Kidney tubule cell (primary cell): Measurements from ENCODE around the gene TRPV2.
A peak's percentile ranks its signal among the peaks of the same experiment; 100 is the strongest.

Experiments
- DNase-seq: peaks from one replicate; pipeline ENCODE4 v3.0.0-alpha.2; 2018; ENCODE audit warnings: low spot score

The TRPV2 gene

DNA sequence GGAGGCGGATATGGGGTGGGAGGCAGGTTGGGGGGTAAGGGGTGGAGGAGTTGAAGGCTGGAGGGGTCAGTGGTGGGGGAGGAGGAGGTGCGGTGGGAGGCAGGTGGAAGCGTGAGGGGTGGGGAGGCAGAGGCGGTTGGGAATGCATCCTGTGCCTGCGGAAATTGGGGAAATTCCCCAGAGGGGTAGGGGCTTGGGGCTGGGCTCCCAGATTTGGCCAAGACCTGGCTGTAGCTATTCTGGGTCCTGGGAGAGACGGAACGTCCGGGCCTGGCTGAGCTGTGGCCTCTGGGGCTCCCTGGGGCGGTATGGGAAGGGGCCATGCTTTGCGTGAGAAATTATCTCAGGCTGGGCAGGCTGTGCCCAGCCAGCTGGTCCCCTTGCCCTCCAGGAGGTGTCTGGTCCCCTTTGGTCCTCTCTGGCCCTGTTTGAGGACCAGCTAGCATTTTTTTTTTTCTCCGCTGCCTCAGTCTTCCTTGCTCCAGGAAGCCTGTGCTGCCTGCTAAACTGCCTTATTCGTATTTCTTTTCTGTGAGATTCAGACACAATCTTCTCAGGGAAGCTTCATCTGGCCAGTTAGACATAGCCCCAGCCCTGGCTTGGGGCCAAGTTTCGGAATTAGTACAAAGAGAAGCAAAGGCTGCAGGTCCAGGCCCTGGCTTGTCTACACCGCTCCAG, 7.3 kb upstream of the TRPV2 start:
- peak; percentile 44 for DNase-seq

DNA sequence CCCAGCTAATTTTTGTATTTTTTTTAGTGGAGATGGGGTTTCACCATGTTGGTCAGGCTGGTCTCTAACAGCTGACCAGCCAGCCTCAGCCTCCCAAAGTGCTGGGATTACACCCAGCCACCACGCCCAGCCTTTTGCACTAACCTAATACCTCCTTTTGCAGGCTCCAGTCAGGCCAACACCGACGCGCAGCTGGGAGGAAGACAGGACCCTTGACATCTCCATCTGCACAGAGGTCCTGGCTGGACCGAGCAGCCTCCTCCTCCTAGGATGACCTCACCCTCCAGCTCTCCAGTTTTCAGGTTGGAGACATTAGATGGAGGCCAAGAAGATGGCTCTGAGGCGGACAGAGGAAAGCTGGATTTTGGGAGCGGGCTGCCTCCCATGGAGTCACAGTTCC, 2.0 kb downstream of the TRPV2 start:
- DNase-seq: no peak

DNA sequence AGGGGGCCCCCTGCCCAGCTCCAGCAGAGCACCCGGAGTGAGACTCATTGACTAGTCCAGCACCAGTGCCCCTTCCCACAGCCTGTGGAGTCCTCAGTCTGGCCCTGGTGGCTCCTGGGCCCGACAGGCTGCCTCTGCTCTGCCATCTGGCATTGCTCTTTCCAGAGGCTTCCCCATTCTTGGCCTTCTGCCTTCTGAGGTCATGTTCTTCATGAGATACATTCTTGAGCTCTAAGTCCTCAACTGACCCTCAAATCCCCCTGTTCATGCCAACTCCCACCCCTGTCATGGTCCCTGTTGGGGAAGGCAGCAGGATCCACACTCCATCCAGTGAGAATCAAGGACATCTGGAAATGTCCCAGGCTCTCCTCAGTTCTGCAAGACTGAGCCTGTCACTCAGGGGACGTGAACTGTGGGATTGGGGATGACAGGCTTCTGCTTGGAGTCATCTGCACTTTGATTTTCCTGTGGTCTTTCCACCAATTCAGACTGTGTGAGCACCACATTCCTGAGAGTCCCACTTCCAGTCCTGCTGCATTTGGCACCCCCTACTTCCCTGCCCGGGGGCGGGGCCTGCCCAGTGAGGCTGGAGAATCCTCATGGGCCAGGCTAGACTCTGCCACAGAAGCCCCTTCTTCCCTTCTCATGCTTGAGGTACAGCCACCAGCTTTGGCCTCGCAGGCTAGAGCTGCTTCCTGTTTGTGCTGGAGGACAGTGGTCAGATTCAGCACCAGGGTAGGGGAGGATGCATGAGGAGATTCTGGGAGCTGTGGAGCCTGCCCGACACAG, 2.7 kb downstream of the TRPV2 start:
- DNase-seq: peak; percentile 88

DNA sequence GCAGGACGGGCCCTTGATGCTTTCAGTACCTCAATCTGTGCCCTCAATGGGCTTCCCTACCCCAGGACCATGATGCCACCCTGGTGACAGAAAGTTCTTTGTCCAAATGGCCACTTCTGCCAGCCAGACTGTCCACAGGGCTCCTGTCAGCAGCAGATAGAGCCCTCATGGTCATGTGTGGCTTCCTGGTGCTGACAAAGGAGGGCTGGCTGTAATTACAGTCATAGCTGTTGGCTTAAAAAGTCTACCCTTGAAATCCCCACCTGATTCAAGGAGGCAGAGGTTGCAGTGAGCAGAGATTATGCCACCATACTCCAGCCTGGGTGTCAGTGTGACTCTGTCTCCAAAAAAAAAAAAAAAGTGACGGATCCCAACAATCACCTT, 3.3 kb downstream of the TRPV2 start:
- peak; percentile 28 for DNase-seq

DNA sequence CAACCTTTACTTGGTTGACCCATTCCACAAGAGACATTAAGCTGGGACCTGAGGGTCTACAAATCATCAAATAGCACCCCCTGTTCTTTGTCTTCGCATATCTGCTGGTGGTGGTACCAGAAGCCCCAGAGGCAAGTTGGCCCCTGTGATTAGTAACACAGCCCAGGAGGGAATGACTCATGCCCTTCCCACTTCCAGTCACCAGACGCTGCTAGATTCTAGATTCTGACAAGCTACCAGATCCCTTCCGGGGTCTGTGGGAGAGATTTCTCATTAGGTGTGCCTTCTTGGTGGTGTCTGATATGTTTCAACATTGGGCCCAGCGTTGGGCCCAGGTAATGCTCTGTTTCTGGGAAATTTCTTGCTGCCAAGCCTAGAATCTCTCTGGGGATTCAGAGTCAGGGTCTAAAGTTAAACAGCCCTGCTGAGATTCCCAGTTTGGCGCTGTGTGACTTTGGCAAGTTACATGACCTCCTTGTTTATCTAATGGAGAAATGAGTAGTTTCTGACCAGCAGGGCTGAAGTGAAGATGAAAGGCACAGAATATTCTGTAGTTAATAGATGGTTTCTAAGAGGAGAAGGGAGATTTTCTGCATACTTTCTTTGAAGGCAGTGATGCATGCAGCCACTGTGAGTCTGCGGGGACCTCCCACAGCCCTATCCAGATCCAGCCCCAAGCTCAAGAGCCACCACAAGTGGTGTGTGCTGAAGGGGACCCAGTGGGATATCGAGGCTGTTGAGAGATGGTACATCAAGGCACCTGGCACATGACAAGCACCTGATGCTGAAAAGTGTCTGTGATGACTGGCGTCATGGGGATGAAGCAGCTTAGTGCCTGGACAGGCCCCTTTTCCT, 3.9 kb downstream of the TRPV2 start:
- peak; percentile 88 for DNase-seq

DNA sequence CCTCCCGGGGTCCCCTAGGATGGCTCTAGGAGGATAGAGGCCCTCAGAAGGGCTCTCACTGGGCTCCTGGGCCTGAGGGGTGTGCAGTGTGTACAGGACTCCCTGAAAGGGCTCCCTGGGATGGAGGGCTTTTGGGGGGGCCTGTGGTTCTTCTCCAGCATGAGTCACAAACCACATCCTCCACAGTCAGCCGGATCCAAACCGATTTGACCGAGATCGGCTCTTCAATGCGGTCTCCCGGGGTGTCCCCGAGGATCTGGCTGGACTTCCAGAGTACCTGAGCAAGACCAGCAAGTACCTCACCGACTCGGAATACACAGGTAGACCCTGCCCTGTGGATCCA, 4.5 kb downstream of the TRPV2 start:
- DNase-seq: peak; percentile 70

DNA sequence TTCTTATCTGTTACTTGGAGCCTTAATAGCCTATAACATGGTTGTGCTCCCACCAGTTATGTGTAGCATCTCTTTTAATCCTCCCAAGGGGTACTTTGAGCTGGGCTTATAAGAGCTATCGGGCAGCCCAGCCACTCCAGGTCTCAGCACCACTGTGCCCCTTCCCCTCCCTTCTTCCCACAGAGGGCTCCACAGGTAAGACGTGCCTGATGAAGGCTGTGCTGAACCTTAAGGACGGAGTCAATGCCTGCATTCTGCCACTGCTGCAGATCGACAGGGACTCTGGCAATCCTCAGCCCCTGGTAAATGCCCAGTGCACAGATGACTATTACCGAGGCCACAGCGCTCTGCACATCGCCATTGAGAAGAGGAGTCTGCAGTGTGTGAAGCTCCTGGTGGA, 7.0 kb downstream of the TRPV2 start:
- no peak for DNase-seq

DNA sequence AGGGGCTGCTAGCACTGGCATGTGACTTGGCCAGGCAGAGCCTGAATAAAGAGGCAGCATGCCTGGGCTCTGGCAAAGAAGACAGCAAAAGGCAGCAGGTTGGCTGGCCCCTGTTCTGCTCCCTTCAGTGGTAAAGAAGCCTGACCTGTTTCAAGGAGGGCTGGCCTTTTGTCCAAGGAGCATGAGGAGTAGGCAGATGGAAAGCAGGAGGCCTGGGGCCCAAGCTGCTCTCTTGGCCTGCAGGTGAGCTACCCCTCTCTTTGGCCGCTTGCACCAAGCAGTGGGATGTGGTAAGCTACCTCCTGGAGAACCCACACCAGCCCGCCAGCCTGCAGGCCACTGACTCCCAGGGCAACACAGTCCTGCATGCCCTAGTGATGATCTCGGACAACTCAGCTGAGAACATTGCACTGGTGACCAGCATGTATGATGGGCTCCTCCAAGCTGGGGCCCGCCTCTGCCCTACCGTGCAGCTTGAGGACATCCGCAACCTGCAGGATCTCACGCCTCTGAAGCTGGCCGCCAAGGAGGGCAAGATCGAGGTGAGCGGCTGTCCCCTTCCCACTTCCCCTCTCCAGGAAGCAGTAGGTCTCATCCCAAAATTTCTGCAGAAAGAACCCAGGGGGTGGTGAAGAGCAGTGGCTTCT, 8.0 kb downstream of the TRPV2 start:
- DNase-seq: no peak

DNA sequence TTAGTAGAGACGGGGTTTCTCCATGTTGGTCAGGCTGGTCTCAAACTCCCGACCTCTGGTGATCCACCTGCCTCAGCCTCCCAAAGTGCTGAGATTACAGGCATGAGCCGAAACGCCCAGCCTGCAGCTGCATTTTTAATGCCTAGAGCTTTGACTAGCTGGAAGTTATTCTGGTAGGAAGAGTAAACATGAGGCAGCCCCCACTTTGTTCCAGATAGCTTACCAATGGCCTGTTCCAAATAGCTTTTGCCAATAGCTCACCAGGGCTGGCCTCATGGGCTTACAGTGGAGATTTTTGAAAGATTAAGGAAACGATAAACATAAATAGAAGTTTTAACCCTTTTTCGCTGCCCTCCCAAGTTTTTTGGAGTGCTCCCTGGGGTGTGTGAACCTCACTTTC, 9.8 kb downstream of the TRPV2 start:
- DNase-seq: no peak

DNA sequence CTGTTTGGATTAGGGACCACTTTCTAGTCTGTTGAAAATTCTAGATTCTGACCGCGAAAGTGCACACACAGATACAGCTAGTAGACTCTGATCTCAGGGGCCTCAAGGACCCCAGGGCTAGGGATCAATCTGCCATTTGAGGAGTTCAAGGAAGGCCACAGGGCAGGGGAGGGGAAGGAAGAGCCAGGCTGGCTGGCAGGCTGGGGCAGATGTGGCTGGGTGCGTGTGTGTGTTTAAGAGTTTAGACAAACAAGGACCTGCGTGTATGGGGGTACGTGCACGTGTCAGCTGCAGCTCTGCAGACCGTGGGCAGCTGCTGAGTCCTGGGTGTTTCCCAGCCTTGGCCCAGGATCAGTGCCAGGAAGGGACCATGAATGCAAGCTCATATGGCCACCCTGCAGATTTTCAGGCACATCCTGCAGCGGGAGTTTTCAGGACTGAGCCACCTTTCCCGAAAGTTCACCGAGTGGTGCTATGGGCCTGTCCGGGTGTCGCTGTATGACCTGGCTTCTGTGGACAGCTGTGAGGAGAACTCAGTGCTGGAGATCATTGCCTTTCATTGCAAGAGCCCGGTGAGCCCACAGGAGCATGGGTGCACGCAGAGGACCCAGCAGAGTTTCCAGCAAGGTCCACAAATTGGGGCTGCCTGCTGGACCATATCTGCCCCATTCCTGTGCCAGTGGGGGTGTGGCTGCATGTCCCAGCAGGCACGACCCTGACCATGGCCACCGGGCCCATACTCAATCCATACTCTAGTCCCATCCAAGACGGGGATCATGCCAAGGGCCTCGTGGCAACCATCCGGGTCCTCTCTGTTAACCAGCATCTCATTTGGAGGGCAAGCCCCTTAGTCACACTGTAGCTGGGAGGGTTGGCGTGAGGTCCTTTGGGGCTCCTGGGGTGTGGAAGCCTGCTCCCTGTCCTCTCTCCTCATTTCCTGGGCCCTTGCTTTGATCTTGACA, 10.6 kb downstream of the TRPV2 start:
- no peak for DNase-seq

DNA sequence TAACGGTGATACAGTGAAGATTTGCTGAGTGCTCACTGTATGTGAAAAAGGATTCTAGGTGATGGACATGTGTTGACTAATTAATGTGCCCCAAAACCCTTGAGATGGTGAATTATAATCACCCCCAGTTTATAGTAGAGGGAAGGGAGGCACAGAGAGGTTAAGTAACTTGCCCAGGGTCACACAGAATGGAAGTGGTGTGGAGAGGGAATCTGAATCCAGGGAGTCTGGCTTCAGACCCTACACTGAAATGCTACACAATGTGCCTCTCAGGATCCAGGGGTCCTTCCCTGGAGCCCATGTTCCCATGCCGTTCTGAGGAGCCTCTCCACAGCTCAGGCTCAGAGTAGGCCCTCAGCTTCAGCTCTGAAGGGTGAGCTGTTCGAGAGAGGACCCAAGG, 11.6 kb downstream of the TRPV2 start:
- DNase-seq: no peak

DNA sequence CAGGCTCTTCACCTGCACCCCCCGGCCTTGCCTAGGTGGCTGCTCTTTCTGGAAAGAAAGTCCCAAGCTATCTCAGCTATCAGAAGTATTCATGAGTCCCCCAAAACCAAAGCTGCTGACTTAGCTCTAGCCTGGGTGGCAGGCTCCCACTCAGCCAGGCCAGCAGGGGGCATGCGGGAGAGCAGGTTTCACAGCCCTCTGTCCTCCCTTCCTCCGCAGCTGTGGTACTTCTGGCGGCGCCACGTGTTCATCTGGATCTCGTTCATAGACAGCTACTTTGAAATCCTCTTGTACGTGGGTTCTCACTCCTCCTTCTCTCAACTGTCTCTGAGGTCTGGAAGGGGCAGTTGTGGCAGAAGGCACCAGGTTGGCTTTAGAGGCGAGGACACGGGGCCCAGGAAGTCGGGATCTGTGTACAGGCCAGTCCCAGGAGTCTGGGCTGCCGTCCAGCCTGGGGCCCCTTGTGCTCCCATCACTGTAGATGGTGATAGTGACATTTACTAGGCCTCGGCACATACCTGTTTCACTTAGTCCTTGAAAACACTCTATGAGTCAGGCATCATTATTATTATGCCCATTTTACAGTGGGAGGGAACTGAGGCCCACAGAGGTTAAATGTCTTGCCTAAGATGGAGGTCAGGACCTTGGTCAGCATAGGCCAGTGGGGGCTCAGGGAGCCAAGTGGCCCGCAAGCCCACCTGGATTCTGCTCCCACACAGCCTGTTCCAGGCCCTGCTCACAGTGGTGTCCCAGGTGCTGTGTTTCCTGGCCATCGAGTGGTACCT, 12.9 kb downstream of the TRPV2 start:
- peak; percentile 58 for DNase-seq

DNA sequence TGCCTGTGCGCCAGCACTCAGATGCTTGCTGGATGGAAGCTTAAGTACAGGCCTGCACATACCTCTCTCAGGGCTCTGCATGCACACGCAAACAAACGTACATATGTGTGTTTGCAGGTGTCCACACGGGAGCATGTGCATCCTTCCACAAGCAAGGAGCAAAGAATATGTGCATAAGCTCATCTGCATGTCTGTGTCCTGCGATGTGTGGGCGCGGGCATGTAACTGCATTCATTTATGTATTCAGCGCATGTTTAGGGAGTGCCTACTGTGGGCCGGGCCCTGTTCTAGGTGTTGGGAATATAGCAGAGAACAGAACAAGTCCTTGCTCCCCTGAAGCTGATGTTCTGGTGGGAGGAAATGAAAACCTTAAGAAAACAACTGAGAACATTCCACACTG, 13.7 kb downstream of the TRPV2 start:
- DNase-seq: no peak

DNA sequence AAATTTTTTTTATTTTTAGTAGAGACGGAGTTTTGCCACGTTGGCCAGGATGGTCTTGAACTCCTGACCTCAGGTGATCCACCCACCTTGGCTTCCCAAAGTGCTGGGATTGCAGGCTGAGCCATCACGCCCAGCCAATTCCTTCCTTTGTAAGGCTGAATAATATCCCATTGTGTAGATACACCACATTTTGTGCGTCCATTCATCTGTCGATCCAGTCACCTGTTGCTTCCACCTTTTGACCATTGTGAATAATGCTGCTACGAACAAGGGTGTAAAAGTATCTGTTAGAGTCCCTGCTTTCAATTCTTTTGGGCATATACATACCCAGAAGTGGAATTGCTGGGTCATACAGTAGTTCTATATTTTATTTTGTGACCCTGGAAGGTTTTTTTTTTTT, 15.3 kb downstream of the TRPV2 start:
- DNase-seq: no peak

DNA sequence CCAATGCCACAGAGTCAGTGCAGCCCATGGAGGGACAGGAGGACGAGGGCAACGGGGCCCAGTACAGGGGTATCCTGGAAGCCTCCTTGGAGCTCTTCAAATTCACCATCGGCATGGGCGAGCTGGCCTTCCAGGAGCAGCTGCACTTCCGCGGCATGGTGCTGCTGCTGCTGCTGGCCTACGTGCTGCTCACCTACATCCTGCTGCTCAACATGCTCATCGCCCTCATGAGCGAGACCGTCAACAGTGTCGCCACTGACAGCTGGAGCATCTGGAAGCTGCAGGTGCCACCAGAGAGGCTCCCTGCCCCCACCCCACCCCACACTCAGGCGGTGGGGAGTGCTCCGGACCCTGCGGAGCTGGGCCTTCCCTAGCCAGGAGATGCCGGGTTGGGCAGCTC, 16.6 kb downstream of the TRPV2 start:
- no peak for DNase-seq

DNA sequence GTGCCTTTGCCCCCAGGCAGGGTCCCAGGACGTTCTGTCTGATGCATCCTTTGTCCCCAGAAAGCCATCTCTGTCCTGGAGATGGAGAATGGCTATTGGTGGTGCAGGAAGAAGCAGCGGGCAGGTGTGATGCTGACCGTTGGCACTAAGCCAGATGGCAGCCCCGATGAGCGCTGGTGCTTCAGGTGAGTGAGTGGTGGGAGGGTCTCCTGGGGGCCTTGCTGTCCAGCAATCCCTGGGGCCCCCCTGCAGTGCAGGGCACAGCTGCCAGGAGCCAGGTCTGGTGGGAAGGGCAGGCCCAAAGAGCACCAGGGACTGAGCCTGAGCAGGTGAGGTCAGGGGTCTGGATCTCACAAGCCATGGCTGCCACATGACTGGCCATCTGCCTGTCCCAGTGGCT, 18.1 kb downstream of the TRPV2 start:
- no peak for DNase-seq

DNA sequence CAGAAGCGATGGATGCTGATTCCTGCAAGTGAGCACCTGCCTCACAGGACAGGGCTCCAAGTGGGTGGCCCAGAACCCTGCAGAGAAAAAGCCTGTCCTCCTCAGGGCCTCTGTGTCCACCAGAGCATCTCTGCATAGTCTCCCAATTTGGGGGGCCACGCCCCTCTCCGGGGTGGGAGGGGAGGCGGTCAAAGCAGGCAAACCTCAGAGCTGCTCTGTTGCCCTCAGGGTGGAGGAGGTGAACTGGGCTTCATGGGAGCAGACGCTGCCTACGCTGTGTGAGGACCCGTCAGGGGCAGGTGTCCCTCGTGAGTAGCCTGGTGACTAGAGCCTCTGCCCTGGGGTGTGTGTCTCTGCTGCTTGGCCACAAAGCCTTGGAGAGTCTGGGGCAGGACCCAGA, 19.3 kb downstream of the TRPV2 start:
- DNase-seq: no peak

DNA sequence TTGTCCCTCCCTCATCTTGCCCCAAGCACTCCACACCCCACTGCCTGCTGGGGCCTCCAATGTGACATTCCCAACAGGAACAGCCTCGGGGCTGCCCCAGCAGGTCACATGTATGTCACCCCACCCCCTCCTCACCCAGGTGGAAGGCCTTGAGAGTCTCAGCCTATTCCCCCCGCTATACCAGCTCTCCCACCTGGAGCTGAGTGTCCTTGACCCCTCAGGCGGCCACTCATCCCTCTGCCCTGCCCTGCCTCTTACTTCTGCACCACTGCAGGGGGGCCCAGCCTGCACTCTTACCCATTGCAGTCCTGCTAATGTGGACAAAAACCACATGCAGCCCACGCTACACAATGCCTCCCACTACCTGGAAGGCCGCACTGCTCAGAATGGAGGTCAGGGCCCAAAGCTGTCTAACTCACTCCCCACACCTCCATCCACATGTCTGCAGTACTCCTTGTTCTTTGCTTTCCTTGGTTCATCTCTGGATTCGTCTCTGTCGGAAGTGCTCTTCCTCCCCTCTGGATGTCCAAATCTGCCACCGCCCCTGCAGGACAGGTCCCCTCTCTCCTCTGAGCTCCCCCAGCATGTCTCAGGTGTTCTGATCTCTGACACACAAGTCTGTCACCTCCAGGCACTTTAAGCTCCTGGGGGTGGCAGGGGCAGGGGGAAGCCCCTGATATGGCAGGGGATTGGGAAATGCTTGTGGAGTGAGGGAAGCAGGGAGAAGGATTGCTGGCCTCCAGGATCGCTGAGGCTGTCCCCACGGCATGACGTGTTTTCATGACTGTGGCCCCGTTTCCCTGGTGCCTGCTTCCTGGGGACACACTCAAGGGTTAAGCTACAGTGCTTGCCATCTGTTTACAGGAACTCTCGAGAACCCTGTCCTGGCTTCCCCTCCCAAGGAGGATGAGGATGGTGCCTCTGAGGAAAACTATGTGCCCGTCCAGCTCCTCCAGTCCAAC, 20.8 kb downstream of the TRPV2 start:
- no peak for DNase-seq

DNA sequence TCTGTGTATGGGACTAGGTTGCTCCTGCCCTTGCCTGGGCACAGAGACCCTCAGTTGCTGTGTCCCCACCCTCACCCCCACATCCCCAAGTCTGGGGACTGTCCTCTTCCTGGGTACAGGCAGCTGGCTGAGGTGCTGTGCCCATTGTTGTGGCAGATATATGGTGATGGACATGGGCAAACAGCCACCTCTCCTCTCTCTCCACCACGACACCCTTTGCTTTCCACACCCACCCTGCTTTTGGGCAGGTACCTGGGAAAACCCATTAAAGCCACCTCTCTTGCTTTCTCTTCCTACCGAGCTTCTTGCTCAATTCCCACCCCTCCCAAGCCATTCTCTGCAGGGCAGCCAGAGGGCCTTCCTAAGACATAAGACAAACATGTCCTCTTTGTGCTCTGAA, 21.7 kb downstream of the TRPV2 start:
- no peak for DNase-seq
